DND-41 (cell line): ENCODE data around the gene CD55.

Experiments
- EZH2 ChIP-seq: IDR thresholded peaks from 3 replicates; pipeline ENCODE4 v1.6.1; 2012; ENCODE audit warnings: borderline replicate concordance, low read depth, mild to moderate bottlenecking, moderate library complexity, low read length, inconsistent platforms; ENCODE audit not compliant: severe bottlenecking
- TF ChIP-seq, protein P1 (sequence below): IDR thresholded peaks from 2 replicates; pipeline ENCODE4 v1.5.1; 2012; ENCODE audit warnings: borderline replicate concordance, low read length, moderate library complexity, mild to moderate bottlenecking; ENCODE audit not compliant: poor library complexity, severe bottlenecking; ENCODE audit errors: extremely low read depth

DNA sequence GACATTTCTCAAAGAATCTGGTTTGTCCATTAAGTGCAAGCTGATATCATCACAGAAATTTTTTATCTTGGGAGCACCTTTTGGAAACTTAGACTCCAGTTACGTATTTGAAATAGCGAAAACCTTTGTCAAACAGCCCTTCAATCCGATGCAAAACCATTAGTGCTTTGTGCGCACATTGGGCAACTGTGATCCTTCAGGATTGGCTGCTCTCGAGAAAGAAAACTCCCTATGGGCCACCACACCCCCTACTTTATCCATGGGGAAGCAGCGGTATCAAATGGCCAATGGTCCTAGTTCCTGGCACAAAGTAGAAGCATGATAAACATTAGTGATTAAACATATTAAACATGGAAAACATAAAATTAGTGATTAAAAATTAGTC is 16.0 kb upstream of the CD55 start:
- TF ChIP-seq EZH2 = no peak
- TF ChIP-seq, protein P1, sequence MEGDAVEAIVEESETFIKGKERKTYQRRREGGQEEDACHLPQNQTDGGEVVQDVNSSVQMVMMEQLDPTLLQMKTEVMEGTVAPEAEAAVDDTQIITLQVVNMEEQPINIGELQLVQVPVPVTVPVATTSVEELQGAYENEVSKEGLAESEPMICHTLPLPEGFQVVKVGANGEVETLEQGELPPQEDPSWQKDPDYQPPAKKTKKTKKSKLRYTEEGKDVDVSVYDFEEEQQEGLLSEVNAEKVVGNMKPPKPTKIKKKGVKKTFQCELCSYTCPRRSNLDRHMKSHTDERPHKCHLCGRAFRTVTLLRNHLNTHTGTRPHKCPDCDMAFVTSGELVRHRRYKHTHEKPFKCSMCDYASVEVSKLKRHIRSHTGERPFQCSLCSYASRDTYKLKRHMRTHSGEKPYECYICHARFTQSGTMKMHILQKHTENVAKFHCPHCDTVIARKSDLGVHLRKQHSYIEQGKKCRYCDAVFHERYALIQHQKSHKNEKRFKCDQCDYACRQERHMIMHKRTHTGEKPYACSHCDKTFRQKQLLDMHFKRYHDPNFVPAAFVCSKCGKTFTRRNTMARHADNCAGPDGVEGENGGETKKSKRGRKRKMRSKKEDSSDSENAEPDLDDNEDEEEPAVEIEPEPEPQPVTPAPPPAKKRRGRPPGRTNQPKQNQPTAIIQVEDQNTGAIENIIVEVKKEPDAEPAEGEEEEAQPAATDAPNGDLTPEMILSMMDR = no peak
